T-cell (primary cell): Measurements from ENCODE around the gene CTRB2. TPM values are rescaled to one million over a fixed set of nuclear protein-coding genes. Genes with fewer than 3 reads are reported as not detected.

ENCODE experiments used
- ATAC-seq, 4 experiments: fragments of 200-7000 bp in 3 of 4; fragments of 150-1000 bp in 1 of 4; cut with Tn5 transposase; replicated peaks in 1 of 4; 1 replicate in 3 of 4; 2 replicates in 1 of 4; pipeline ENCODE4 v1.10.0; 2021; ENCODE audit warnings: moderate library complexity in 3 of 4, mild to moderate bottlenecking in 2 of 4, moderate number of reproducible peaks in 1 of 4
- CTCF ChIA-PET, 2 donors: fragments of 300-600 bp; sonication (Branson Sonifier 250); formaldehyde crosslinking; loops; one replicate each; lab custom pipeline; 2022; ENCODE audit warnings: antibody characterized with exemption in 2 of 2; lab: Charles Lee
- POLR2A ChIA-PET, 2 donors: fragments of 300-600 bp; sonication (Branson Sonifier 250); formaldehyde crosslinking; loops; one replicate each; lab custom pipeline; 2022; ENCODE audit warnings: antibody characterized with exemption in 2 of 2; lab: Charles Lee
- DNase-seq, 35 experiments: peaks; one replicate each; pipeline versions ENCODE4 v3.0.0 to v3.0.0-alpha.2; 2013 to 2023
- H3K27ac ChIP-seq: one replicate; pipeline ENCODE4 v1.5.1; 2013; ENCODE audit warnings: low read length
- H3K27me3 ChIP-seq, 2 experiments: replicated peaks in 1 of 2; 1 replicate in 1 of 2; 2 replicates in 1 of 2; pipeline versions ENCODE4 v1.6.1 to v1.7.0; 2013; ENCODE audit warnings: low read length in 1 of 2, mixed read lengths in 1 of 2; ENCODE audit not compliant: control insufficient read depth in 2 of 2, insufficient read depth in 2 of 2; ENCODE audit errors: extremely low read depth in 1 of 2
- H3K36me3 ChIP-seq, 2 donors: 1 replicate in 1 of 2; 2 replicates in 1 of 2; pipeline versions ENCODE4 v1.6.1 to v1.7.0; 2013; ENCODE audit warnings: low read length in 1 of 2; ENCODE audit not compliant: control insufficient read depth in 2 of 2, insufficient read depth in 1 of 2; ENCODE audit errors: extremely low read depth in 1 of 2
- H3K4me1 ChIP-seq, 2 experiments: 1 replicate in 1 of 2; 2 replicates in 1 of 2; pipeline versions ENCODE4 v1.6.1 to v1.7.0; 2013; ENCODE audit warnings: low read length in 2 of 2, mixed read lengths in 1 of 2; ENCODE audit not compliant: insufficient read depth in 2 of 2, control insufficient read depth in 1 of 2; ENCODE audit errors: extremely low read depth in 1 of 2
- H3K4me3 ChIP-seq, 2 donors: 1 replicate in 1 of 2; 2 replicates in 1 of 2; pipeline versions ENCODE4 v1.5.1 to v1.7.0; 2013; ENCODE audit warnings: mild to moderate bottlenecking in 2 of 2, low read length in 1 of 2, moderate library complexity in 1 of 2; ENCODE audit not compliant: control insufficient read depth in 1 of 2; ENCODE audit errors: extremely low read depth in 1 of 2
- H3K9me3 ChIP-seq: 2 replicates; pipeline ENCODE4 v1.7.0; 2013
- H3K27ac Mint-ChIP-seq, 2 donors: one replicate each; pipeline ENCODE4 v1.8.0; 2020 to 2021; ENCODE audit warnings: mild to moderate bottlenecking in 2 of 2, mixed read lengths in 2 of 2
- H3K27me3 Mint-ChIP-seq, 2 donors: one replicate each; pipeline ENCODE4 v1.8.0; 2021 to 2022; ENCODE audit warnings: mixed read lengths in 2 of 2
- H3K36me3 Mint-ChIP-seq: one replicate; pipeline ENCODE4 v1.8.0; 2021; ENCODE audit warnings: mixed read lengths
- H3K4me1 Mint-ChIP-seq, 3 donors: one replicate each; pipeline ENCODE4 v1.8.0; 2020 to 2022; ENCODE audit warnings: mixed read lengths in 3 of 3, mild to moderate bottlenecking in 1 of 3
- H3K4me3 Mint-ChIP-seq, 3 donors: one replicate each; pipeline ENCODE4 v1.8.0; 2020 to 2022; ENCODE audit warnings: mild to moderate bottlenecking in 3 of 3, mixed read lengths in 3 of 3, moderate library complexity in 3 of 3
- H3K9me3 Mint-ChIP-seq, 3 donors: one replicate each; pipeline ENCODE4 v1.8.0; 2020 to 2022; ENCODE audit warnings: mixed read lengths in 3 of 3
- WGBS: methylation state at CpG from one replicate; pipeline ENCODE4 v1.1.5; 2013; ENCODE audit warnings: missing lambda C conversion rate; ENCODE audit not compliant: insufficient coverage; 5-methylcytosine and 5-hydroxymethylcytosine counted together
- total RNA-seq, 35 experiments: library from RNA in 6 of 35; stranded (reverse) in 6 of 35; fragments of 120-200 nt in 1 of 35; gene quantifications; one replicate each; pipeline versions ENCODE4 v1.2.1 to v1.2.4 and lab custom pipeline; 2013 to 2026

Gene CTRB2
- total RNA-seq, 5 donors from 2014 or later (not counting 1 experiment from before 2014, with no cell fraction given): 14.4 to 18.7 (median 15.1) TPM; not detected in 2

GRCh38 chr16:75238132-75238852, 31.3 kb upstream of the CTRB2 start:
- Mint-ChIP-seq H3K27me3 (peaks cover 0 to 3% of the 10 kb centered on the region in 2 donors), H3K4me3 (no peak overlapping the region), H3K36me3 (no peaks in the 10 kb centered on the region), H3K9me3 (no peaks in the 10 kb centered on the region), H3K27ac (no peak overlapping the region), H3K4me1 (peaks cover 2 to 6% (median 2%) of the 10 kb centered on the region in 3 donors)
- no peaks in the 10 kb centered on the region for H3K9me3 ChIP-seq
- no peak overlapping the region for H3K27ac ChIP-seq
- DNase-seq (no peak), ATAC-seq (no peak)
- H3K4me3 ChIP-seq: no peak overlapping the region
- 79% methylated on average over 16 of the region's 25 CpGs for WGBS
- H3K27me3 ChIP-seq: peaks cover 0 to 9% of the 10 kb centered on the region in 2 experiments
- ChIA-PET CTCF (interaction anchor here in 1 of 2 donors (1.0 kb wide), 1 partner anchor 231 kb away, joined by 10 read pairs; no protein-coding TSS in a partner anchor), POLR2A (no interaction called here)
- H3K4me1 ChIP-seq: peaks cover 0 to 12% of the 10 kb centered on the region in 2 experiments
- no peaks in the 10 kb centered on the region for H3K36me3 ChIP-seq

- Mint-ChIP-seq H3K4me3 (no peak overlapping the region), H3K27me3 (no peaks in the 10 kb centered on the region), H3K36me3 (no peaks in the 10 kb centered on the region), H3K4me1 (peaks cover 2 to 6% (median 2%) of the 10 kb centered on the region in 3 donors), H3K9me3 (no peaks in the 10 kb centered on the region), H3K27ac (no peak overlapping the region)
- 100% methylated on average over 3 of the region's 18 CpGs for WGBS
- Histone ChIP-seq H3K36me3 (no peaks in the 10 kb centered on the region), H3K27me3 (peaks cover 0 to 9% of the 10 kb centered on the region in 2 experiments), H3K27ac (no peak overlapping the region), H3K4me3 (no peak overlapping the region), H3K9me3 (no peaks in the 10 kb centered on the region), H3K4me1 (peaks cover 0 to 12% of the 10 kb centered on the region in 2 experiments)
- DNase-seq: no peak
- ATAC-seq: no peak
- ChIA-PET CTCF (no interaction called here), POLR2A (no interaction called here)
Observed at GRCh38 chr16:75237398-75238131, 30.6 kb upstream of the CTRB2 start.

DNA sequence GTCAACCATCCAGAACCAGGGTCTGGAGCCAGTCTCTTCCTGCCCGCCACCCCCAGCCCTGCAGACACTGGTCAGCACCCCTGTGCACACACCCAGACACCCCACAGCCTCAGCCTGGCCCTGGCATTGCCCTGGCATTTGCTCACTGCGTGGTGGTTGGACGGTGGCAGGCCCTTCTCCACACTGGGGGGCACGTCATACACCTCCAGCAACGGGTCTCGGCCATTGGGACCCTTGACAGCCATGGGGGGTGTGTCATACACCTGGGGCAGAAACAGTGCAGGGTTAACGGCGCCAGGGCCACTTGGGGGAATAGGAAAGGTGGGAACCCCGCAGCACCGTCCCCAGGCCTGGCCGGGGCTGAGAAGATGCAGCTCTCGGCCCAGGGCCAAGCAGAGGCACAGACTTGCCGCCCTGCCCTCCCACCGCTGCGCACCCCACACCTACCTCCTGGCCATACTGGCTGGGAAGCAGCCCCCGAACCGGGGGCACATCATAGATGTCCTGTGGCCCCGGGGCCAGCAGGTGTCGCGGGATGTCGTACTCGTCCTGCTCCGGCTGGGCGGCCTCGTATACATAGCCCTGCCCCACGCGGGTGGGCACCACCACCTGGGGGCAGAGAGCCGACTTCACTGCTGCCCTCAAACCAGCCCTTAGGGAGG, 29.9 kb upstream of the CTRB2 start:
- Mint-ChIP-seq H3K4me3 (no peak overlapping the region), H3K36me3 (no peaks in the 10 kb centered on the region), H3K4me1 (peaks cover 2 to 6% (median 2%) of the 10 kb centered on the region in 3 donors), H3K9me3 (no peaks in the 10 kb centered on the region), H3K27ac (no peak overlapping the region), H3K27me3 (no peaks in the 10 kb centered on the region)
- CTCF ChIA-PET: interaction anchor here (0.6 to 1.2 kb wide), 3 partner anchors 148 to 379 kb away, joined by 3 to 8 read pairs (median 4); no protein-coding TSS in a partner anchor
- POLR2A ChIA-PET: interaction anchor here in 1 of 2 donors (0.6 kb wide), 1 partner anchor 144 kb away, joined by 3 read pairs; no protein-coding TSS in a partner anchor
- DNase-seq (no peak), ATAC-seq (no peak)
- Histone ChIP-seq H3K36me3 (no peaks in the 10 kb centered on the region), H3K4me3 (no peak overlapping the region), H3K27me3 (peaks cover 0 to 9% of the 10 kb centered on the region in 2 experiments), H3K9me3 (no peaks in the 10 kb centered on the region), H3K27ac (no peak overlapping the region), H3K4me1 (peaks cover 0 to 12% of the 10 kb centered on the region in 2 experiments)
- 93% methylated on average over 23 of the region's 28 CpGs for WGBS

GRCh38 chr16:75236232-75236631, 29.3 kb upstream of the CTRB2 start:
- ATAC-seq (no peak), DNase-seq (peak in 1 of 35 experiments; percentile 16)
- H3K27ac Mint-ChIP-seq: peak overlapping the region in 1 of 2 donors; percentile 28
- Histone ChIP-seq H3K4me3 (no peak overlapping the region), H3K36me3 (no peaks in the 10 kb centered on the region), H3K4me1 (peaks cover 0 to 12% of the 10 kb centered on the region in 2 experiments), H3K27me3 (peaks cover 0 to 9% of the 10 kb centered on the region in 2 experiments), H3K27ac (no peak overlapping the region), H3K9me3 (no peaks in the 10 kb centered on the region)
- no peak overlapping the region for H3K4me3 Mint-ChIP-seq
- H3K9me3 Mint-ChIP-seq: no peaks in the 10 kb centered on the region
- WGBS: 81% methylated on average over 7 of the region's 7 CpGs
- no peaks in the 10 kb centered on the region for H3K27me3 Mint-ChIP-seq
- ChIA-PET POLR2A (interaction anchor here in 1 of 2 donors (0.6 kb wide), 1 partner anchor 144 kb away, joined by 3 read pairs; no protein-coding TSS in a partner anchor), CTCF (interaction anchor here (0.5 to 3.3 kb wide), 6 partner anchors 145 to 379 kb away, joined by 3 to 32 read pairs (median 4); no protein-coding TSS in a partner anchor)
- H3K4me1 Mint-ChIP-seq: peaks cover 2 to 6% (median 2%) of the 10 kb centered on the region in 3 donors
- no peaks in the 10 kb centered on the region for H3K36me3 Mint-ChIP-seq

DNA sequence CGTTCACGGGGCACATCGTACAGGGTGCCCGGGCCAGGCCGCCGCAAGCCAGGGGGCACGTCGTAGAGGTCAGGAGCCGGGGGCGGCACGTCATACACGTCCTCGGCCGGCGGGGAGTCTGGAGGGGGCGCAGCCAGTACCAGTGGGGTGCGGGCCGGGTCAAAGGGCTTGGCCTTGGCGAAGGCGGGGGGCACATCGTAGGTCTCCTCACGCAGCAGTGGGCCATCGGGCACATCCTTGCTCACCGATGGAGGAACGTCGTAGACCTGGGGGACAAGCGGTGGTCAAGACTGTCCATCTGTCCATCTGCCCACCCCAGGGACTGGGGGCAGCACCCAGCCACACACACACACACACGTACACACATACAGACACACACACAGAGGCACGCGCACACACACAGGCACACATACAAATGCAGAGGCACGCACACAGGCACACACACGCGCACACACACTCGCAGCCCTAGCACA, 28.8 kb upstream of the CTRB2 start:
- ATAC-seq: no peak
- peaks cover 0 to 12% of the 10 kb centered on the region in 2 experiments for H3K4me1 ChIP-seq
- Mint-ChIP-seq H3K27ac (peak overlapping the region in 1 of 2 donors; percentile 28), H3K4me3 (no peak overlapping the region), H3K9me3 (no peaks in the 10 kb centered on the region), H3K36me3 (no peaks in the 10 kb centered on the region), H3K4me1 (peaks cover 2 to 6% (median 2%) of the 10 kb centered on the region in 3 donors), H3K27me3 (no peaks in the 10 kb centered on the region)
- no peaks in the 10 kb centered on the region for H3K36me3 ChIP-seq
- DNase-seq: no peak
- no peaks in the 10 kb centered on the region for H3K9me3 ChIP-seq
- WGBS: 93% methylated on average over 31 of the region's 34 CpGs
- peaks cover 0 to 9% of the 10 kb centered on the region in 2 experiments for H3K27me3 ChIP-seq
- no peak overlapping the region for H3K27ac ChIP-seq
- H3K4me3 ChIP-seq: no peak overlapping the region
- CTCF ChIA-PET: interaction anchor here (1.1 to 3.3 kb wide), 4 partner anchors 146 to 166 kb away, joined by 4 to 32 read pairs (median 6); no protein-coding TSS in a partner anchor
- POLR2A ChIA-PET: no interaction called here
